ENCODE measurements around the gene DLL1. TPM values are rescaled to one million over a fixed set of nuclear protein-coding genes. Genes with fewer than 3 reads are reported as not detected.

DLL1 gene
- total RNA-seq, 2 donors from 2014 or later, result 6.0 to 13.2 TPM

DNA sequence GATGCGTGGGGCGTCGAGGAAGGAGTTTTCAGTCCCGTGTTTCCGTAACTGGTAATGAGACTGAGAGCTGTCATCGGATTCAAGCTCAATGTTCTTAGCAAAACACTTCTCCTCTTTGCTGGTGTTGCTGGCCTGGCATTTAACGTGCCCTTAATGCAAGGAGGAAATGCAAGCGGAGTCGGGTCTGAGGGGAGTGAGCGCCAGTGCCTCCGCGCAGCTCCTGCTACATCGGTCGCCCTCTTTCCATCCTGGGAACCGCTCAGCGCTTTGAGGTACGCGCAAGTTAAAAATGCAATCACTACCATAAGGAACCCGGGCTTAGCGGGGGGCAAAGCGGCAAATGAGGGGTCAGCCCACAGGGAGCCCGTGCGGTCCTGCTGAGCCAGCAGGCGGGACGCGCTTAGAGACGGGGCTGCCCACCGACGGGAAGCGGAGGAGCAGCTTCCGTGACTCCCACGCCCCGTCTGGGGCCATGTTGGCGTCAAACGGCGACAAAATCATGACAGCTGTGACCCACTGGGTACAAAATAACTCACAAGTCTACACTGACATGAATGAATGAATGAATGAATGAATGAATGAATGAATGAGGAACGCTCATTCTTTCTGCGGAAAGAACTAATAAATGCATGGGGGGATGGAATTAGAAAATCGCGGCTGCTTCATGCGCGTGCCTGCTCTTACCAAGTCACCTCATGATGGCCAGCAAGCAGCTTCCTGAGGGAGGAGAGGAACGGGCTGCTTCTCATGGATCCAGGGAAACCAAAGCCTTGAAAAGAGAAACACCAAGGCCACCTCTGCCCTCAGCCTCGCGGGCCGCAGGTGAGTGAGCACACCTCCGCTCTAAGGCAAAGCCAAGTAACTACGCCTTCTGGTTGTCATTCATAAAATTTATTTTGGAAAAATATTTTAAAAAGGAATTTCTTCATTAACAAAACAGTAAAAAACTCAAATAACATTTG lies 9.3 kb downstream of the DLL1 start:
- no peak for ATAC-seq
- DNase-seq, result peak in 1 of 4 donors; percentile 6
- H3K9me3 ChIP-seq, result no peaks in the 10 kb centered on the region
- peaks cover 20% of the 10 kb centered on the region for H3K4me1 ChIP-seq
- WGBS, 2 donors, result 93 to 94% methylated on average over 48 of the region's 48 CpGs
- no peaks in the 10 kb centered on the region for H3K27me3 ChIP-seq
- no peak for TF ChIP-seq POLR2A (IDR thresholded peaks at IDR 0.05)
- TF ChIP-seq, protein P1, sequence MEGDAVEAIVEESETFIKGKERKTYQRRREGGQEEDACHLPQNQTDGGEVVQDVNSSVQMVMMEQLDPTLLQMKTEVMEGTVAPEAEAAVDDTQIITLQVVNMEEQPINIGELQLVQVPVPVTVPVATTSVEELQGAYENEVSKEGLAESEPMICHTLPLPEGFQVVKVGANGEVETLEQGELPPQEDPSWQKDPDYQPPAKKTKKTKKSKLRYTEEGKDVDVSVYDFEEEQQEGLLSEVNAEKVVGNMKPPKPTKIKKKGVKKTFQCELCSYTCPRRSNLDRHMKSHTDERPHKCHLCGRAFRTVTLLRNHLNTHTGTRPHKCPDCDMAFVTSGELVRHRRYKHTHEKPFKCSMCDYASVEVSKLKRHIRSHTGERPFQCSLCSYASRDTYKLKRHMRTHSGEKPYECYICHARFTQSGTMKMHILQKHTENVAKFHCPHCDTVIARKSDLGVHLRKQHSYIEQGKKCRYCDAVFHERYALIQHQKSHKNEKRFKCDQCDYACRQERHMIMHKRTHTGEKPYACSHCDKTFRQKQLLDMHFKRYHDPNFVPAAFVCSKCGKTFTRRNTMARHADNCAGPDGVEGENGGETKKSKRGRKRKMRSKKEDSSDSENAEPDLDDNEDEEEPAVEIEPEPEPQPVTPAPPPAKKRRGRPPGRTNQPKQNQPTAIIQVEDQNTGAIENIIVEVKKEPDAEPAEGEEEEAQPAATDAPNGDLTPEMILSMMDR (IDR thresholded peaks at IDR 0.05), result no peak
- peaks cover 0 to 9% of the 10 kb centered on the region in 2 donors for H3K36me3 ChIP-seq (replicated peaks in 1 of 2; ENCODE audit: insufficient read depth in 1 of 2, low read depth in 2 of 2)
- no peak overlapping the region for H3K27ac ChIP-seq
- no peak overlapping the region for H3K4me3 ChIP-seq
- intact Hi-C loops (cut with DNase I), result no loop called here

DNA sequence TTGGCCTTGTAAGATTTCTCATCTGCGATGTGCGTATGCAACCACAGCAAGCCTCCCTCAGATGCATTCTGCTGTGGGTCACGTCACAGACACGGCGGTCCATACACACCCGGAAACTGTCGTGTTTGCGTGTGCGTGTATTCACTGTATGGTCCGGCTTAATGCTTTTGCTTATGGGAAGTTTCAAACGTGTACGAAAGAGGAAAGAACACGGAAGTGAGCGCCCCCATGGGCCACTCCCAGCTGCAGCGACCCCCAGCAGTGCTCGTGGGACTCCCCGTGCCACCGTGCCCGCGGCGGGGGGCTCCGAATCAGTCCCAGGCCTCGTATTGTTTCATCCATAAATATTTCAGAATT lies 10.2 kb downstream of the DLL1 start:
- TF ChIP-seq POLR2A (IDR thresholded peaks at IDR 0.05), result no peak
- TF ChIP-seq, protein P1 (IDR thresholded peaks at IDR 0.05), result no peak
- H3K4me3 ChIP-seq, result no peak overlapping the region
- 59 to 66% methylated on average over 23 of the region's 23 CpGs for whole genome bisulfite sequencing, 2 donors
- H3K36me3 ChIP-seq (replicated peaks in 1 of 2; ENCODE audit: insufficient read depth in 1 of 2, low read depth in 2 of 2), result peaks cover 0 to 9% of the 10 kb centered on the region in 2 donors
- no peaks in the 10 kb centered on the region for H3K27me3 ChIP-seq
- H3K4me1 ChIP-seq, result peaks cover 11% of the 10 kb centered on the region
- H3K27ac ChIP-seq, result peak overlapping the region; percentile 39 to 77 (median 62)
- ATAC-seq, result no peak
- H3K9me3 ChIP-seq, result no peaks in the 10 kb centered on the region
- DNase-seq, result no peak
- intact Hi-C loops (cut with DNase I), result no loop called here

- TF ChIP-seq POLR2A (IDR thresholded peaks at IDR 0.05), result peak in 2 of 3 donors; percentile 41 to 43
- TF ChIP-seq, protein P1 (IDR thresholded peaks at IDR 0.05), result no peak
- ATAC-seq (peak; percentile 77), DNase-seq (peak; percentile 72 to 84 (median 80))
- Histone ChIP-seq H3K4me3 (no peak overlapping the region), H3K4me1 (peaks cover 11% of the 10 kb centered on the region), H3K9me3 (no peaks in the 10 kb centered on the region), H3K27me3 (no peaks in the 10 kb centered on the region), H3K27ac (peak overlapping the region; percentile 39 to 77 (median 62)), H3K36me3 (replicated peaks in 1 of 2; ENCODE audit: insufficient read depth in 1 of 2, low read depth in 2 of 2) (peaks cover 0 to 9% of the 10 kb centered on the region in 2 donors)
- WGBS, 2 donors, result 42 to 52% methylated on average over 36 of the region's 36 CpGs
- intact Hi-C loops (cut with DNase I), result no loop called here
These were observed 10.7 kb downstream of the DLL1 start for GRCh38 chr6:170279977-170280688.

DNA sequence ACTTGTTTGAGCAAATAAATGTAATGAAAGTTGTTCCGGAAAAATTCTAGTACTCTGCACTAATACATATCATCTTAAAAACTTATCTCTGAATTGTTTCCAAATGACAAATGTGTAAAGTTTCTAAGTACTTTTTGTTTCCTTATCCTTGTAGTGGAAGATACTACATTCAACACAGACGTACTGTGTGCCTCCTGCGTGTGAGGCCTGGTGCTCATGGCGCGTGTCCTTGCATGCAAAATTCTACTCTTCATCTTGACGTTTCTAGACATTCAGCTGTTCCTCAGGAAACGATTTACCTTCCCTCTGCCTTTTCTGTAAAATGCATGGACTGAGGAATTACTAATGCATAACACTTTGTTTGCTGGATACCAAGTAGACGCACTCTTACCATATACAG lies 11.5 kb downstream of the DLL1 start:
- Histone ChIP-seq H3K36me3 (replicated peaks in 1 of 2; ENCODE audit: insufficient read depth in 1 of 2, low read depth in 2 of 2) (peaks cover 0 to 8% of the 10 kb centered on the region in 2 donors), H3K9me3 (no peaks in the 10 kb centered on the region), H3K4me1 (peaks cover 15% of the 10 kb centered on the region), H3K27me3 (no peaks in the 10 kb centered on the region), H3K4me3 (no peak overlapping the region), H3K27ac (peak overlapping the region; percentile 1 to 77 (median 62))
- intact Hi-C loops (cut with DNase I), result no loop called here
- WGBS, 2 donors, result 64 to 82% methylated on average over 8 of the region's 8 CpGs
- DNase-seq (no peak), ATAC-seq (no peak)
- TF ChIP-seq, protein P1 (IDR thresholded peaks at IDR 0.05), result no peak
- TF ChIP-seq POLR2A (IDR thresholded peaks at IDR 0.05), result no peak

All from body of pancreas (tissue), 4 donors.